Neuronal stem cell (in vitro differentiated cells): ENCODE results near the gene CNTRL.

ENCODE experiments used
- DNase-seq: peaks from one replicate; pipeline ENCODE4 v3.0.0-alpha.2; 2013; ENCODE audit warnings: low spot score
- H2AFZ ChIP-seq: one replicate; pipeline ENCODE4 v1.6.1; 2013; ENCODE audit warnings: mild to moderate bottlenecking, low read length, inconsistent platforms
- H2AK5ac ChIP-seq: 2 replicates; pipeline ENCODE4 v1.6.1; 2013; ENCODE audit warnings: low read depth, mild to moderate bottlenecking, inconsistent platforms, low read length, moderate library complexity, mixed read lengths
- H2BK120ac ChIP-seq: 2 replicates; pipeline ENCODE4 v1.6.1; 2013; ENCODE audit warnings: low read depth, mild to moderate bottlenecking, inconsistent platforms, low read length, moderate library complexity, mixed read lengths
- H2BK12ac ChIP-seq: one replicate; pipeline ENCODE4 v1.6.1; 2013; ENCODE audit warnings: low read length, inconsistent platforms
- H2BK15ac ChIP-seq: 2 replicates; pipeline ENCODE4 v1.6.1; 2013; ENCODE audit warnings: mild to moderate bottlenecking, low read length, inconsistent platforms, mixed read lengths
- H2BK5ac ChIP-seq: one replicate; pipeline ENCODE4 v1.6.1; 2013; ENCODE audit warnings: inconsistent platforms, mild to moderate bottlenecking, low read length, moderate library complexity
- H3K14ac ChIP-seq: one replicate; pipeline ENCODE4 v1.6.1; 2013; ENCODE audit warnings: low read length, inconsistent platforms
- H3K18ac ChIP-seq: 2 replicates; pipeline ENCODE4 v1.6.1; 2013; ENCODE audit warnings: low read length, inconsistent platforms
- H3K23ac ChIP-seq: 2 replicates; pipeline ENCODE4 v1.6.1; 2013; ENCODE audit warnings: low read depth, mild to moderate bottlenecking, mixed read lengths, low read length, inconsistent platforms; ENCODE audit not compliant: poor library complexity
- H3K27ac ChIP-seq: replicated peaks from 3 replicates; pipeline ENCODE4 v1.5.1; 2013; ENCODE audit warnings: low read length, inconsistent platforms
- H3K27me3 ChIP-seq, 3 experiments: 2 replicates each; pipeline ENCODE4 v1.6.1; 2013; ENCODE audit warnings: low read length in 3 of 3, mild to moderate bottlenecking in 2 of 3, inconsistent platforms in 1 of 3, low read depth in 1 of 3, mixed read lengths in 1 of 3, moderate library complexity in 1 of 3; ENCODE audit not compliant: control insufficient read depth in 3 of 3, insufficient read depth in 3 of 3
- H3K36me3 ChIP-seq, 2 donors: replicated peaks in 1 of 2; 2 replicates each; pipeline ENCODE4 v1.6.1; 2013; ENCODE audit warnings: low read length in 2 of 2; ENCODE audit not compliant: control insufficient read depth in 2 of 2, insufficient read depth in 2 of 2
- H3K4ac ChIP-seq: 2 replicates; pipeline ENCODE4 v1.6.1; 2013; ENCODE audit warnings: inconsistent platforms, mild to moderate bottlenecking, low read length, moderate library complexity
- H3K4me1 ChIP-seq, 2 donors: 1 replicate in 1 of 2; 2 replicates in 1 of 2; pipeline ENCODE4 v1.6.1; 2013; ENCODE audit warnings: low read length in 2 of 2, low read depth in 1 of 2; ENCODE audit not compliant: control insufficient read depth in 2 of 2, insufficient read depth in 1 of 2
- H3K4me2 ChIP-seq: one replicate; pipeline ENCODE4 v1.6.1; 2013; ENCODE audit warnings: mild to moderate bottlenecking, low read length, inconsistent platforms; ENCODE audit not compliant: insufficient read depth, poor library complexity, severe bottlenecking
- H3K4me3 ChIP-seq, 2 donors: 2 replicates each; pipeline ENCODE4 v1.5.1; 2013; ENCODE audit warnings: low read length in 2 of 2, mild to moderate bottlenecking in 2 of 2, inconsistent platforms in 1 of 2, moderate library complexity in 1 of 2
- H3K79me1 ChIP-seq: one replicate; pipeline ENCODE4 v1.6.1; 2013; ENCODE audit warnings: low read depth, mild to moderate bottlenecking, inconsistent platforms, low read length, moderate library complexity
- H3K9ac ChIP-seq: one replicate; pipeline ENCODE4 v1.6.1; 2013; ENCODE audit warnings: mild to moderate bottlenecking, low read depth, low read length, inconsistent platforms; ENCODE audit not compliant: poor library complexity
- H3K9me3 ChIP-seq, 2 donors: replicated peaks in 1 of 2; 2 replicates each; pipeline versions ENCODE3 to v1.6.1; 2013; ENCODE audit warnings: low read length in 2 of 2, mild to moderate bottlenecking in 2 of 2, inconsistent platforms in 1 of 2, low read depth in 1 of 2, mixed read lengths in 1 of 2, moderate library complexity in 1 of 2; ENCODE audit not compliant: control insufficient read depth in 2 of 2, insufficient read depth in 1 of 2
- H4K8ac ChIP-seq: one replicate; pipeline ENCODE4 v1.6.1; 2013; ENCODE audit warnings: low read depth, mild to moderate bottlenecking, inconsistent platforms, low read length, moderate library complexity
- H4K91ac ChIP-seq: one replicate; pipeline ENCODE4 v1.6.1; 2013; ENCODE audit warnings: low read length, low read depth, mild to moderate bottlenecking, inconsistent platforms; ENCODE audit not compliant: poor library complexity
- WGBS, 2 donors: extraction: QIAGEN DNeasy Blood & Tissue Kit; methylation state at CpG; one replicate each; pipeline ENCODE4 v1.1.7; 2013; ENCODE audit warnings: missing lambda C conversion rate in 2 of 2, mixed read lengths in 1 of 2; ENCODE audit not compliant: insufficient read length in 2 of 2, insufficient replicate concordance in 1 of 2; ENCODE audit errors: extremely low coverage in 2 of 2; 5-methylcytosine and 5-hydroxymethylcytosine counted together

The CNTRL gene

DNA sequence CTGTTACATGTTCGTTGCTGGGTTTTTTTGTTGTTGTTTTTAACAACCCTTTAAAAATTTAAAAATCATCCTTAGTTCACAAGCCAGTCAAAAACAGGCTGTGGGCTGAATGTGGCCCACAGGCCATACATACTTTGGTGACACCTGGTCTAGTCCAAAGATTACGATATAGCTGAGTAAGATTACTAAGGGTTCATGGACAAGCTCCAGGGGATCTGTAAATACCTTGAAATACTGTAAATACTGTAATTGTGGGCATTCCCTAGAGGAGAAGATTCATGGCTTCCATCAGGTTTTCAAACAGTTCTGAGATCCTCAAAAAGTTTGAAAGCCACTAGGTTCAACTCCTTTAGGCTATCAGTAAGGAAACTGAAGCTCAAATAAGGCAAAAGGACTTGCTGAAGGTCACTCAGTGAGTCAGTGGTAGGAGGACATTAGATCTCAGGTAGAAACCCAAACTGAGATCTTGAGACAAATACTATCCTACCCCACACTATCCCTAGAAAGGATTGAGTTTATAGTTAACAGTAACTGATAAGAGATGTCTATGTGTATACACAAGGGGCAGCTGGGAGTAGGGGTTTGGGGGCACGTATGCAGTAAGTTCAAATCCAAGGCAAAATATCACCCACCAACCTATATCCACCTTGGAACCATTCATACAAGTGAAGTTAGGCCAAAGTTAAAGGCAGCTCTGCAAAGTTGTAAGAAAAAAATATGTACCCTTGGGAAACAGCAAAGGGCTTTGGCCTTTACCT is 109.1 kb downstream of the CNTRL start:
- H3K18ac ChIP-seq = no peak overlapping the region
- H3K79me1 ChIP-seq = no peaks in the 10 kb centered on the region
- no peak overlapping the region for H4K91ac ChIP-seq
- no peak overlapping the region for H2BK12ac ChIP-seq
- H3K27ac ChIP-seq = no peak overlapping the region
- H3K4me3 ChIP-seq = no peak overlapping the region
- no peak overlapping the region for H2BK120ac ChIP-seq
- no peak overlapping the region for H3K23ac ChIP-seq
- WGBS, 2 donors = no CpG with 5 or more reads among the region's 3 CpGs
- peaks cover 2 to 94% of the 10 kb centered on the region in 2 donors for H3K36me3 ChIP-seq
- no peak overlapping the region for H3K4me2 ChIP-seq
- DNase-seq = no peak
- no peak overlapping the region for H2BK5ac ChIP-seq
- H3K4ac ChIP-seq = no peak overlapping the region
- H3K14ac ChIP-seq = no peak overlapping the region
- H2AFZ ChIP-seq = no peak overlapping the region
- no peak overlapping the region for H4K8ac ChIP-seq
- H3K4me1 ChIP-seq = peaks cover 2 to 3% of the 10 kb centered on the region in 2 donors
- H3K9me3 ChIP-seq = peaks cover 0 to 4% of the 10 kb centered on the region in 2 donors
- no peak overlapping the region for H2BK15ac ChIP-seq
- no peak overlapping the region for H2AK5ac ChIP-seq
- no peak overlapping the region for H3K9ac ChIP-seq
- no peaks in the 10 kb centered on the region for H3K27me3 ChIP-seq

DNA sequence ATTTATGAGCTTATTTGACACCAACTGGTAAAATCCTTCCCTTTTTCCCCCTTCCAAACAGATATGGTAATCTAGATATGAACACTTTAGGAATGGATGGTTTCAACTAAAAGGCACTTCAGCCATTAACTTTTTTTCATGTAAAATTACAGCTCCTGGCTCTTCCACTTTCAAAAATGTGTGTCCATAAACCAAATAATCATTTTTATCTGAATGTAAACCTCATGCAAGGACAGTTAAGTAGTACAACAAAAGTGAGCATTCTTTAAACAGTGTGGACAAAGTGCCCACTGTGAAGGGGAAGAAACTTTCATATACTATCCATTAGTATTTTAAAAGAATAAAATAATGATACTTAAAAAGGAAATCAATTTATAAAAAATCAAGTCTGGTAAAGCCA is 109.7 kb downstream of the CNTRL start:
- Histone ChIP-seq H3K36me3 (peaks cover 2 to 92% of the 10 kb centered on the region in 2 donors), H2BK5ac (no peak overlapping the region), H4K8ac (no peak overlapping the region), H3K4me1 (peaks cover 2 to 3% of the 10 kb centered on the region in 2 donors), H4K91ac (no peak overlapping the region), H2BK15ac (no peak overlapping the region), H3K18ac (no peak overlapping the region), H3K27me3 (no peaks in the 10 kb centered on the region), H3K27ac (no peak overlapping the region), H3K79me1 (no peaks in the 10 kb centered on the region), H2AK5ac (no peak overlapping the region), H3K23ac (no peak overlapping the region), H2AFZ (no peak overlapping the region), H2BK12ac (no peak overlapping the region), H3K4me2 (no peak overlapping the region), H3K9ac (no peak overlapping the region), H3K14ac (no peak overlapping the region), H2BK120ac (no peak overlapping the region), H3K4ac (no peak overlapping the region), H3K4me3 (no peak overlapping the region), H3K9me3 (peaks cover 0 to 4% of the 10 kb centered on the region in 2 donors)
- no peak for DNase-seq

DNA sequence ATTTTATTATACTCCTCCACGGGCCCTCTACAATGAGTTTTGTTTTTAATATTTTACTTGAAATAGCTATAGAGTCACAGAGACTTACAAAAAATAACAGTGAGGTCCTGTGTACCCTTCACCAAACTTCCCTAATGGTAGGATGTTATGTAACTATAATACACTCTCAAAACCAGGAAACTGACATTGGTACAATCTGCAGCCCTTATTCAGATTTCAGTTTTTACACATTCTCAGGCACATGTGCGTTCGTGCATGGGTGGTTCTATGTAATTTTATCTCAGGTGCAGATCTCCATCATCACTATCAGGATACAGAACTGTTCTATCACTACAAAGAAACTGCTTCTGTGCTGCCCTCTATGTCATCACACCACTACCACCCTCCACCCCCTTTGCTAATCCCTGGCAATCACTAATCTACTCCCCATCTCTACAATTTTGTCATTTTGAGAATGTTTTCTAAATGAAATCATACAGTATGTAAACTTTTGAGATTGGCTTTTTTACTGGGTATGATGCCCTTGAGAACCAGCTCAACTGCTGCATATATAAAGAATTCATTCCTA is 110.5 kb downstream of the CNTRL start:
- no peak overlapping the region for H2BK120ac ChIP-seq

DNA sequence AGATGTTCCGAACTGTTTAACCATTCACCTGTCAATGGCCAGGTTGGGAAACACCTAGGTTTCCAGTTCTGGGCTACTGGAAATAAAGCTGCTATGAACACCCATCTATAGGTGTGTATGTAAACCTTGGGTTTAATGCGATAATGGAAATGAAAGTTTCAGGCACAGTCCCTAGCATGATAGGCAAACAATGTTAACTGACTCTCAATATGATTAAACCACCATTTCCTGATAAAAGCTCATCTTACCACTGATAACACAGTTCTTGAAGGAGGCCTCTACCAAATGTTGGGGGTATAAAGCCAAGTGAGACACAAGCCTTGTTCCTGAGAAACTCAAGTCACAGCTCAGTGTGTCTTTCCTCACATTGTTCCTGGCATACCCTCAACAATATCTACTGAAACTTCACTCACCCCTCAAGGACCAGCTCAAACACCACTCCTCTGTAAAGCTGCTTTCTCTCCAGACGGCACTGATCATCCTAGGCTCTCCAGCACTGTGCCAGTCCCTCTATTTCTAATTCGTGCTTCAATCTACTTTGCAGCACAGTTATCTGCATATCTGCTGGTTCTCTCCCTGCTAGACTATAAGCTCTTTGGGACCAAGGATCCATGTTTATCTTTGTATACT is 111.1 kb downstream of the CNTRL start:
- Histone ChIP-seq H3K79me1 (no peaks in the 10 kb centered on the region), H3K4me2 (no peak overlapping the region), H2AK5ac (no peak overlapping the region), H3K18ac (no peak overlapping the region), H3K27me3 (no peaks in the 10 kb centered on the region), H2BK12ac (no peak overlapping the region), H2BK120ac (no peak overlapping the region), H2AFZ (no peak overlapping the region), H3K4me1 (peaks cover 0 to 3% of the 10 kb centered on the region in 2 donors), H3K27ac (no peak overlapping the region), H3K36me3 (peaks cover 0 to 88% of the 10 kb centered on the region in 2 donors), H2BK15ac (no peak overlapping the region), H3K4me3 (no peak overlapping the region), H4K8ac (no peak overlapping the region), H3K4ac (no peak overlapping the region), H2BK5ac (no peak overlapping the region), H3K14ac (no peak overlapping the region), H3K9me3 (peaks cover 0 to 4% of the 10 kb centered on the region in 2 donors), H4K91ac (no peak overlapping the region), H3K9ac (no peak overlapping the region), H3K23ac (no peak overlapping the region)
- no CpG with 5 or more reads among the region's 4 CpGs for WGBS, 2 donors
- no peak for DNase-seq

More for the DNA sequence above, 110.5 kb downstream of the CNTRL start:
- no peak overlapping the region for H3K4ac ChIP-seq
- peaks cover 1 to 3% of the 10 kb centered on the region in 2 donors for H3K4me1 ChIP-seq
- DNase-seq = no peak
- no peak overlapping the region for H2BK5ac ChIP-seq
- no peaks in the 10 kb centered on the region for H3K79me1 ChIP-seq
- H3K27me3 ChIP-seq = no peaks in the 10 kb centered on the region
- H3K23ac ChIP-seq = no peak overlapping the region
- H2BK12ac ChIP-seq = no peak overlapping the region
- H3K36me3 ChIP-seq = peaks cover 1 to 92% of the 10 kb centered on the region in 2 donors
- no peak overlapping the region for H3K18ac ChIP-seq
- H3K27ac ChIP-seq = no peak overlapping the region
- H3K9ac ChIP-seq = no peak overlapping the region
- no peak overlapping the region for H2BK15ac ChIP-seq
- H2AFZ ChIP-seq = no peak overlapping the region
- no peak overlapping the region for H4K91ac ChIP-seq
- peaks cover 0 to 4% of the 10 kb centered on the region in 2 donors for H3K9me3 ChIP-seq
- H4K8ac ChIP-seq = no peak overlapping the region
- no peak overlapping the region for H3K4me3 ChIP-seq
- H2AK5ac ChIP-seq = no peak overlapping the region
- no peak overlapping the region for H3K14ac ChIP-seq
- no CpG with 5 or more reads among the region's 3 CpGs for WGBS, 2 donors
- H3K4me2 ChIP-seq = no peak overlapping the region
